Kidney glomerular epithelial cell (primary cell): ENCODE data around the gene TLK2.
A peak's percentile ranks its signal among the peaks of the same experiment; 100 is the strongest.

Experiments
- DNase-seq: peaks from one replicate; lab custom pipeline; 2025; lab: John Stamatoyannopoulos, UW

The TLK2 gene

GRCh38 chr17:62628831-62629555 is 150.4 kb downstream of the TLK2 start:
- no peak for DNase-seq

- DNase-seq, result no peak
Observed at GRCh38 chr17:62629556-62630364, 151.1 kb downstream of the TLK2 start.

GRCh38 chr17:62630365-62631085 is 151.9 kb downstream of the TLK2 start:
- no peak for DNase-seq

- no peak for DNase-seq
Observed at GRCh38 chr17:62631086-62631935, 152.7 kb downstream of the TLK2 start.

- DNase-seq, result no peak
Observed at GRCh38 chr17:62631936-62632924, 153.6 kb downstream of the TLK2 start.

- no peak for DNase-seq
Observed at GRCh38 chr17:62637809-62638208, 159.2 kb downstream of the TLK2 start.

- no peak for DNase-seq
Observed at GRCh38 chr17:62641153-62641552, 162.5 kb downstream of the TLK2 start.

- no peak for DNase-seq
Observed at GRCh38 chr17:62641951-62642350, 163.3 kb downstream of the TLK2 start.

- no peak for DNase-seq
Observed at GRCh38 chr17:62643496-62643895, 164.9 kb downstream of the TLK2 start.

- DNase-seq, result no peak
Observed at GRCh38 chr17:62644487-62645173, 166.0 kb downstream of the TLK2 start.

- DNase-seq, result no peak
Observed at GRCh38 chr17:62648251-62648955, 169.8 kb downstream of the TLK2 start.

- no peak for DNase-seq
Observed at GRCh38 chr17:62648956-62649294, 170.3 kb downstream of the TLK2 start.

- no peak for DNase-seq
Observed at GRCh38 chr17:62649570-62649969, 170.9 kb downstream of the TLK2 start.

GRCh38 chr17:62650587-62650986 is 172.0 kb downstream of the TLK2 start:
- no peak for DNase-seq

- DNase-seq, result peak; percentile 37
Observed at GRCh38 chr17:62652251-62653001, 173.8 kb downstream of the TLK2 start.

GRCh38 chr17:62653002-62653825 is 174.6 kb downstream of the TLK2 start:
- DNase-seq, result peak; percentile 25

- DNase-seq, result no peak
Observed at GRCh38 chr17:62653826-62654761, 175.5 kb downstream of the TLK2 start.
